H1 (cell line): Measurements from ENCODE around the gene PTPN1. TPM values are rescaled to one million over a fixed set of nuclear protein-coding genes. Genes with fewer than 3 reads are reported as not detected.

Experiments used
- CTCF ChIA-PET: fragments of 300-600 bp; sonication (Branson Sonifier 250); formaldehyde crosslinking; loops from one replicate; lab custom pipeline; 2021; ENCODE audit not compliant: partially characterized antibody; lab: Charles Lee
- POLR2A ChIA-PET: fragments of 300-600 bp; sonication (Branson Sonifier 250); formaldehyde crosslinking; loops from one replicate; lab custom pipeline; 2021; ENCODE audit warnings: inconsistent platforms; ENCODE audit not compliant: partially characterized antibody; lab: Charles Lee
- DNase-seq, 2 experiments: peaks; one replicate each; pipeline versions ENCODE4 v3.0.0 to v3.0.0-alpha.2; 2010 to 2022; ENCODE audit warnings: low spot score in 2 of 2, low read depth in 1 of 2, mixed read lengths in 1 of 2
- FAIRE-seq: peaks from 2 replicates; lab custom pipeline; 2011; peaks lifted over from hg19 to GRCh38; lab: Jason Lieb, UNC
- H2AFZ ChIP-seq: 2 replicates; pipeline ENCODE4 v1.8.1; 2012; ENCODE audit warnings: low read length, inconsistent platforms
- H2AK5ac ChIP-seq: 2 replicates; pipeline ENCODE4 v1.6.1; 2013; ENCODE audit warnings: low read depth, low read length
- H2BK120ac ChIP-seq: replicated peaks from 2 replicates; pipeline ENCODE3; 2013; ENCODE audit warnings: low read depth, low read length, inconsistent platforms
- H2BK12ac ChIP-seq: 2 replicates; pipeline ENCODE4 v1.6.1; 2013; ENCODE audit warnings: low read depth, low read length
- H2BK15ac ChIP-seq: 2 replicates; pipeline ENCODE4 v1.6.1; 2013; ENCODE audit warnings: low read length
- H2BK20ac ChIP-seq: 2 replicates; pipeline ENCODE4 v1.6.1; 2013; ENCODE audit warnings: low read length
- H2BK5ac ChIP-seq: 2 replicates; pipeline ENCODE4 v1.6.1; 2013; ENCODE audit warnings: low read depth, low read length
- H3K14ac ChIP-seq: 2 replicates; pipeline ENCODE4 v1.6.1; 2013; ENCODE audit warnings: inconsistent platforms; ENCODE audit not compliant: insufficient read length
- H3K18ac ChIP-seq: 2 replicates; pipeline ENCODE4 v1.6.1; 2013; ENCODE audit warnings: low read length; ENCODE audit errors: extremely low read depth
- H3K23ac ChIP-seq: 2 replicates; pipeline ENCODE4 v1.6.1; 2013; ENCODE audit warnings: inconsistent platforms; ENCODE audit not compliant: insufficient read length
- H3K23me2 ChIP-seq: 2 replicates; pipeline ENCODE4 v1.6.1; 2013; ENCODE audit warnings: low read depth, low read length
- H3K27ac ChIP-seq: 2 replicates; pipeline ENCODE4 v1.6.1; 2011; ENCODE audit warnings: low read depth, low read length, inconsistent platforms
- H3K27me3 ChIP-seq, 4 experiments: replicated peaks in 1 of 4; 1 replicate in 1 of 4; 2 replicates in 3 of 4; pipeline versions ENCODE4 v1.6.1 to v1.8.1; 2011 to 2013; ENCODE audit warnings: low read length in 3 of 4, mild to moderate bottlenecking in 3 of 4, inconsistent platforms in 2 of 4, mixed read lengths in 2 of 4, moderate library complexity in 1 of 4; ENCODE audit not compliant: control insufficient read depth in 3 of 4, insufficient read depth in 3 of 4; ENCODE audit errors: extremely low read depth in 1 of 4
- H3K36me3 ChIP-seq, 4 experiments: 2 replicates each; pipeline versions ENCODE4 v1.6.1 to v1.8.1; 2011 to 2013; ENCODE audit warnings: mild to moderate bottlenecking in 4 of 4, low read length in 3 of 4, moderate library complexity in 2 of 4, control low read depth in 1 of 4, inconsistent platforms in 1 of 4; ENCODE audit not compliant: insufficient read depth in 4 of 4, control insufficient read depth in 2 of 4
- H3K4ac ChIP-seq: replicated peaks from 2 replicates; pipeline ENCODE3; 2013; ENCODE audit warnings: low read length, low read depth, mixed read lengths, inconsistent platforms; ENCODE audit not compliant: insufficient read length
- H3K4me1 ChIP-seq, 4 experiments: replicated peaks in 1 of 4; 1 replicate in 1 of 4; 2 replicates in 3 of 4; pipeline versions ENCODE4 v1.6.1 to v1.8.1; 2011 to 2013; ENCODE audit warnings: low read length in 3 of 4, inconsistent platforms in 2 of 4, mixed read lengths in 1 of 4; ENCODE audit not compliant: insufficient read depth in 4 of 4, control insufficient read depth in 3 of 4
- H3K4me2 ChIP-seq, 2 experiments: 2 replicates each; pipeline versions ENCODE4 v1.6.1 to v1.8.1; 2011 to 2013; ENCODE audit warnings: low read depth in 2 of 2, low read length in 2 of 2, control low read depth in 1 of 2, inconsistent platforms in 1 of 2, mild to moderate bottlenecking in 1 of 2; ENCODE audit not compliant: insufficient read depth in 1 of 2
- H3K4me3 ChIP-seq, 4 experiments: fragments of 200-600, 300-600 bp in 1 of 4; sonication (generic), shearing (Covaris generic), sonication (Bioruptor Twin) in 1 of 4; 2 replicates each; pipeline versions ENCODE4 v1.5.1 to v1.8.1; 2011 to 2016; ENCODE audit warnings: low read length in 4 of 4, low read depth in 3 of 4, control low read depth in 2 of 4, inconsistent platforms in 2 of 4, mild to moderate bottlenecking in 2 of 4, mixed read lengths in 1 of 4, moderate library complexity in 1 of 4; ENCODE audit not compliant: insufficient read depth in 2 of 4; ENCODE audit errors: extremely low read depth in 1 of 4
- H3K56ac ChIP-seq: replicated peaks from 2 replicates; pipeline ENCODE3; 2013; ENCODE audit warnings: low read depth, mild to moderate bottlenecking, mixed read lengths, low read length, inconsistent platforms; ENCODE audit not compliant: insufficient read length
- H3K79me1 ChIP-seq: 2 replicates; pipeline ENCODE4 v1.6.1; 2013; ENCODE audit warnings: low read depth, low read length, control low read depth
- H3K79me2 ChIP-seq, 2 experiments: 2 replicates each; pipeline versions ENCODE4 v1.6.1 to v1.8.1; 2012 to 2013; ENCODE audit warnings: low read length in 2 of 2, mild to moderate bottlenecking in 2 of 2, inconsistent platforms in 1 of 2; ENCODE audit not compliant: insufficient read depth in 2 of 2, control insufficient read depth in 1 of 2
- H3K9ac ChIP-seq, 4 experiments: replicated peaks in 1 of 4; 1 replicate in 1 of 4; 2 replicates in 3 of 4; pipeline versions ENCODE4 v1.6.1 to v1.8.1; 2011 to 2013; ENCODE audit warnings: low read depth in 3 of 4, low read length in 3 of 4, control low read depth in 2 of 4, mild to moderate bottlenecking in 2 of 4, moderate library complexity in 2 of 4, inconsistent platforms in 1 of 4; ENCODE audit errors: extremely low read depth in 1 of 4
- H3K9me3 ChIP-seq, 2 experiments: 2 replicates each; pipeline versions ENCODE4 v1.6.1 to v1.8.1; 2012 to 2013; ENCODE audit warnings: mild to moderate bottlenecking in 2 of 2, moderate library complexity in 2 of 2, control low read depth in 1 of 2, inconsistent platforms in 1 of 2, low read depth in 1 of 2, low read length in 1 of 2, mixed read lengths in 1 of 2; ENCODE audit not compliant: insufficient read depth in 2 of 2
- H4K20me1 ChIP-seq, 2 experiments: replicated peaks in 1 of 2; 2 replicates each; pipeline versions ENCODE3 to v1.8.1; 2011 to 2013; ENCODE audit warnings: inconsistent platforms in 2 of 2, low read length in 2 of 2, mild to moderate bottlenecking in 1 of 2; ENCODE audit not compliant: insufficient read depth in 2 of 2, control insufficient read depth in 1 of 2
- H4K5ac ChIP-seq: 2 replicates; pipeline ENCODE4 v1.6.1; 2013; ENCODE audit warnings: low read length, low read depth, mixed read lengths, inconsistent platforms; ENCODE audit not compliant: insufficient read length
- H4K8ac ChIP-seq: 2 replicates; pipeline ENCODE4 v1.8.0; 2013; ENCODE audit warnings: mild to moderate bottlenecking, moderate library complexity, low read length, inconsistent platforms; ENCODE audit not compliant: insufficient read depth; ENCODE audit errors: extremely low read depth
- H4K91ac ChIP-seq: replicated peaks from 2 replicates; pipeline ENCODE3; 2013; ENCODE audit warnings: low read length, mixed read lengths, inconsistent platforms; ENCODE audit not compliant: insufficient read length
- BRCA1 ChIP-seq: IDR thresholded peaks from 2 replicates; pipeline ENCODE4 v1.6.1; 2012; ENCODE audit warnings: low read depth, low read length, improper control_type of control experiment
- KDM5A ChIP-seq: fragments of 200-600 bp; IDR thresholded peaks from 2 replicates; pipeline ENCODE4 v1.7.1; 2012; ENCODE audit warnings: mild to moderate bottlenecking, low read length, inconsistent platforms, mixed read lengths
- MAFK ChIP-seq: IDR thresholded peaks from 2 replicates; pipeline ENCODE4 v1.6.1; 2012; ENCODE audit warnings: low read depth, mild to moderate bottlenecking, improper control_type of control experiment, low read length
- POLR2A ChIP-seq, 2 experiments: IDR thresholded peaks; 1 replicate in 1 of 2; 2 replicates in 1 of 2; pipeline ENCODE4 v1.6.1; 2011; ENCODE audit warnings: low read depth in 2 of 2, low read length in 2 of 2, mild to moderate bottlenecking in 2 of 2; ENCODE audit errors: control extremely low read depth in 1 of 2
- POLR2AphosphoS5 ChIP-seq: IDR thresholded peaks from 2 replicates; pipeline ENCODE4 v1.6.1; 2011; ENCODE audit warnings: low read depth, low read length
- WGBS, 2 experiments: shearing (Covaris generic) in 1 of 2; methylation state at CpG; one replicate each; pipeline versions ENCODE4 v1.1.6 to v1.1.7; 2013 to 2015; ENCODE audit warnings: low lambda C conversion rate in 2 of 2, mixed read lengths in 2 of 2, inconsistent platforms in 1 of 2, low coverage in 1 of 2, missing lambda C conversion rate in 1 of 2; ENCODE audit not compliant: insufficient replicate concordance in 2 of 2, insufficient coverage in 1 of 2, insufficient read length in 1 of 2; ENCODE audit errors: extremely low coverage in 1 of 2, missing lambda C conversion rate in 1 of 2; 5-methylcytosine and 5-hydroxymethylcytosine counted together
- polyA plus RNA-seq, 7 experiments: library from polyadenylated mRNA; depleted of rRNA in 3 of 7; stranded (reverse) in 5 of 7; unstranded in 2 of 7; fragments of >200 nt in 5 of 7; fragments of 200-250 nt in 2 of 7; gene quantifications; 1 replicate in 5 of 7; 2 replicates in 1 of 7; 4 replicates in 1 of 7; pipeline versions ENCODE4 v1.2.1 to v1.2.3, GENCODE V29; 2011 to 2013; ENCODE audit warnings: missing spikeins in 2 of 7, mixed read lengths in 2 of 7
- total RNA-seq: library from RNA; stranded (reverse); fragmentation: NEBNext Ultra II Directional; extraction: Animal tissue kit (Norgen Biotek cat#: 25700); gene quantifications from 2 replicates; pipeline ENCODE4 v1.2.1, GENCODE V29; 2021

Gene PTPN1
- total and polyA plus RNA-seq, 2 of the 8 experiments (the other 6 are each of a cell fraction or from before 2014, with no cell fraction given) = 18.6 to 32.1 TPM

GRCh38 chr20:50543326-50543725, 33.1 kb downstream of the PTPN1 start:
- no peaks in the 10 kb centered on the region for H3K27me3 ChIP-seq
- no peak overlapping the region for H2BK20ac ChIP-seq
- H2AK5ac ChIP-seq = no peak overlapping the region
- no peak overlapping the region for H2AFZ ChIP-seq
- CTCF ChIA-PET = interaction anchor here (1.0 to 2.3 kb wide), 3 partner anchors 30 to 261 kb away, joined by 3 to 6 read pairs (median 3); no protein-coding TSS in a partner anchor
- no peak for DNase-seq
- H3K18ac ChIP-seq = no peak overlapping the region
- no peak overlapping the region for H4K5ac ChIP-seq
- TF ChIP-seq POLR2AphosphoS5 (no peak), POLR2A (IDR thresholded peaks at IDR 0.05; ENCODE audit: control extremely low read depth in 1 of 2, low read depth in 2 of 2, low read length in 2 of 2) (no peak), KDM5A (no peak), BRCA1 (no peak), MAFK (no peak)
- no peak overlapping the region for H3K4ac ChIP-seq
- no peak overlapping the region for H4K8ac ChIP-seq
- H2BK15ac ChIP-seq = no peak overlapping the region
- no peak overlapping the region for H3K14ac ChIP-seq
- no peak overlapping the region for H3K56ac ChIP-seq
- no peak overlapping the region for H4K91ac ChIP-seq
- H3K23ac ChIP-seq = no peak overlapping the region
- H2BK120ac ChIP-seq = no peak overlapping the region
- H2BK5ac ChIP-seq = no peak overlapping the region
- 87% methylated on average over 5 of the region's 5 CpGs; no CpG with 5 or more reads in 1 of the 2 experiments for WGBS, 2 experiments
- no peak overlapping the region for H3K27ac ChIP-seq
- no peaks in the 10 kb centered on the region for H3K23me2 ChIP-seq
- H3K4me2 ChIP-seq = no peak overlapping the region
- H3K79me1 ChIP-seq = peaks cover 6% of the 10 kb centered on the region
- H3K4me1 ChIP-seq = peaks cover 0 to 6% (median 3%) of the 10 kb centered on the region in 4 experiments; a peak in 3 of 7 replicates
- H3K4me3 ChIP-seq = no peak overlapping the region
- H3K9ac ChIP-seq = no peak overlapping the region
- H3K9me3 ChIP-seq = no peaks in the 10 kb centered on the region
- no peak overlapping the region for H2BK12ac ChIP-seq
- no peaks in the 10 kb centered on the region for H3K36me3 ChIP-seq
- no peak for FAIRE-seq
- H4K20me1 ChIP-seq = peaks cover 5 to 7% of the 10 kb centered on the region in 2 experiments
- H3K79me2 ChIP-seq = peaks cover 5 to 33% of the 10 kb centered on the region in 2 experiments; a peak in 2 of 4 replicates
- POLR2A ChIA-PET = interaction anchor here (1.8 to 2.0 kb wide), 2 partner anchors 14 to 33 kb away, joined by 4 to 5 read pairs; partner anchors contain the start of gene PTPN1
